Stimulated activated CD8-positive, alpha-beta memory T cell treated with anti-CD3 and anti-CD28 coated beads, Interleukin-4, amount 100 ng/mL, for 1 hour (primary cell): ENCODE data around the gene ISG15.
"Not testable (repeated sequence)": the region's sequence is repeated elsewhere in the genome, so short reads cannot be mapped to it uniquely, and the experiment has no call there.

Experiments used
- DNase-seq, 2 donors: peaks; one replicate each; pipeline ENCODE4 v3.0.0-alpha.2; 2020; ENCODE audit warnings: low read depth in 2 of 2, low spot score in 1 of 2

Gene ISG15

DNA sequence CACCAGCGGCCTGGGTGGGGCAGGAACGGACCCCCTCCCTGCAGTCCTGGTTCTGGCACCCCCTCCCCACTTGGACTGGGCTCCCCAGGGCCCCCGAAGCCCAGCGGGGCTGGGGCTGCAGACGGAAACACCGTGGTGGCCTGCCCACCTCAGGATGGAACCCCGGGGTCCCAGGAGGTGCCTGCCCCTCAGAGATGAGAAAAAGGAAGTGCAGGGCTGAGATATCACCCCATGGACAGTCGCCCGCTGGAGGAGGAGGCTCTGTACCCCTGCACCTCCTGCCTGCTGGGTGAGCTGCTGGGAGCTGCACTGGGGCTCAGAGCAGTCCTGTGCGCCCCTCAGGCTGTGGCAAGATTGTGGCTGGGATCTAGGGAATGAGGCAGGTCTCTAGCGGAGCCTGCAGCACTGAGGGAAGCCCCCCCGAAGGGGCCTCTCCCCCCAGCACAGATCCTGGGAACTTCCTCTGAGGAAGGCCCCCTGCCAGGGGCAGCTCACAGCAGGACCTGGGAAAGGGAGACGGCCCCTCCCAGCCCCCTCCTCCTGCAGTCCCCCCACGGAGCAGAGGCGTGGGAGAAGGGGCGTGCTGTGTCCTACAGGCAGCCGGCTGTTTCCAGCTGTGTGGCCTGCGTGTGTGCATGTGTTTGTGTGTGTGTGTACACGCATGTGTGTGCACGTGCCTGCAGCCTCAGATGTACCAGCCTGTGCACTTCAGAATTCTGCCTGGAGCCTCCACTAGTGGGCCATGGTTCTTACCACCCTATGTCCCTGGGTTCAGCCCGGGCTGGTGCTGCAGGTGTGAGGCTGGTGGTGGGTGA, 13.5 kb downstream of the ISG15 start:
- DNase-seq, result no peak

DNA sequence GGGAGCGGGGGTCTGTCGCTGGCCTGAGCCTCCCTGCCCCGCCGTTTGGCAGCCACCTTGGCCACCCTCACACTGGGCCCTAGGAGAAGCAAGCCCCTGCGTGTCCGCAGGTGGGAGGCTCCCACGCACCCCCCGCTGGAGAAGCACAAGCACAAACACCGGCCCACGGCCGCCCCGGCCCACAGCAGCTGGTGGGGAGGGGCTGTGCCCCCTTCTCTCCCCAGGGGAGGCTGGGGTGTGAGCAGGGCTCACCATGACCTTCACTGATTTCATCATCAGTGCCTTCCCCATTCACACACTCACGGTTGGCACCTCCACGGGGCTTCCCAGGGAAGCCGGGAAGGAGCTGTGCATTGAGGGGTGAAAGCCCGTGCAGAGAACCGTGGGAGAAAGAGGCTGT, 14.5 kb downstream of the ISG15 start:
- no peak for DNase-seq

DNA sequence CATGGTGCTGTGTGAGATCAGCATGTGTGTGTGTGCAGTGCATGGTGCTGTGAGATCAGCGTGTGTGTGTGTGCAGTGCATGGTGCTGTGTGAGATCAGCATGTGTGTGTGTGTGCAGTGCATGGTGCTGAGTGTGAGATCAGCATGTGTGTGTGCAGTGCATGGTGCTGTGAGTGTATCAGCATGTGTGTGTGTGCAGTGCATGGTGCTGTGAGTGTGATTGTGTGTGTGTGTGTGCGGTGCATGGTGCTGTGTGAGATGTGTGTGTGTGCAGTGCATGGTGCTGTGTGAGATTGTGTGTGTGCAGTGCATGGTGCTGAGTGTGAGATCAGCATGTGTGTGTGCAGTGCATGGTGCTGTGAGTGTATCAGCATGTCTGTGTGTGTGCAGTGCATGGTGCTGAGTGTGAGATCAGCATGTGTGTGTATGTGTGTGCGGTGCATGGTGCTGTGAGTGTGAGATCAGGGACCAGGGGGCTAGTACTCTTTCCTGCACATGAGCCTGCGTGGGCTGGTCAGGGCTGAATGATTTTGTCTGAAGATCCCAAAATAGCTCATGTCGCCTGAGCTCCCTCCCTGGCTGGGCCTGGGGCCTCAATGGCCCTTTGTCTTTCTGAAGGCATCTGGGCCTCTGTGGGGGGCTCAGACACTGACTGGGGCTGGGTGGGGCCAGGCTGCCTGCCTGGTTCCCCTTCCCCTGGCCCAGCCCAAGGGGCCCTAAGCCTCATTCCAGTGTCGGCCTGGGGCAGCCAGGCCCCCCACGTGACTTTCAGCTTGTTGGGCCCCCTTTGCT, 17.8 kb downstream of the ISG15 start:
- DNase-seq, result not testable (repeated sequence)

DNA sequence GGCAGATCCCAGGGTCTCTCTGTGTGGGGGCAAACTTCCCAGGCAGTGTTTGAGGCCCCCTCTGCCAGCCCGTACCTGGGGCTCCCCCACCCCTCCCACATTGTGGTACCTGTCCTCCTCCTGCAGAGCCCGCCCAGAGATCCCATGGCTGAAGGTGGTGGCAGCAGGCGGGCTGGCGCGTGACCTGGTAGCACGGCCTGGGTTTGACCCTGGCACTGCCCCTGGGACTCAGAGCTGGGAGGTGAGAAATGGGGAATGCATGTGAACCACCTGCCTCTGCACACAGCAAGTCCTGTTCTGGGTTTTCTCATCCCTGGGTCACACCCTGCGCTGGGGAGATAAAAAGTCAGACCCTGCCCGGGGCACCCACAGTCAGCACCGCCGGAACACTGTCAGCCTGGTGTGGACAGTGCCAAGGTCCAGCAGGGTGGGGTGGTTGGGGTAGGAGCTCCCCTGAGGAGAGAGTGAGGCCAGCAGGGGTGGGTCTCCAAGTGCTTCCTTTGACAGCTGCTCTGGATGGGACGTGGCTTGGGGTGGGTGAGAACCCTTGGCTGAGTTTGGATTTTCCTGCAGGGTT, 18.4 kb downstream of the ISG15 start:
- no peak for DNase-seq

DNA sequence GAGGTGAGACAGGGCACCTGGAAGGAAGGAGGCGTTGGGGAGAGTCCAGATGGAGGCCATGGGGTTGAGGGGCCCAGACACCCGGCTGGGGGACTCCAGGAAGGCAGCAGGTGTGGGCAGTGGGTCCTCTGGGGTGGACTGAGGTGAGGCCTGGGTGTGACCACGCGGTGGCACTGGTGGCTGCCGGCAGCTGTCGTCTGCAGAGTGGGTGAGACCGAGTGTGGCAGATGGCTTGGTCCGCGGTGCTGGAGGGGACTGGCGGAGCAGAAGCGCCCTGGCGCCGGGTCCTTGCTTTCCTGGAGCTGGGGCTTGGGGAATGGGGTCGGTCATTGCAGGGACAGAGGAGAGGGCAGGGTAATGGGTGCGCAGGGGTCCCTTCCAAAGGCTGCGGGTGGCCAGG, 19.1 kb downstream of the ISG15 start:
- no peak for DNase-seq

DNA sequence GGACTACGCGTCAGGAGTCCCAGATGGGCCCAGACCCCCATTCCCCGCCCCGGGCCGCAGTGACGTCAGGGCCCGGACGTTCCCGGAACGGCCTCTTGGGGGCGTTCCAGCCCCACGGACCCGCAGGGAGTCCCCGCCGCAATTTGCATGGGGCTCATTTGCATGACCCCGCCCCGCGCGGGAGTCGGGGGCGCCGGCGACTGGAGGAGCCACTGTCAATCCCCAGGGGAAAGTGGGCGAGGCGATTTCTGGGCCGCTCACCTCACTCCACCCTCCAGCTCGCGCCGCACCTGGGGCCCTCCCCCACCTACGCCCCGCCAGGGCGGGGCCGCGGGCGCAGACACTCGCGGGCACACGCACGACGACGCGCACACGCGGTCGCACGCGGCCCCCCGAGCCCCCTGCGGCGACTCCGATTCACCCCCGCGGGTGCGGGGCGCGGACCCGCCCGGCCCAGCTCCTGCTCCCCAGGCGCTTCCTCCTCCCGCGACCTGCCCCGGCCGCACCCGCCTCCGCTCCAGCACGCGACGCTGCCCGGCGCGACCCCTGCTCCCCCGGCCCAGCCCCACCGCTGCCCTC, 19.8 kb downstream of the ISG15 start:
- peak; percentile 47 to 72 for DNase-seq

DNA sequence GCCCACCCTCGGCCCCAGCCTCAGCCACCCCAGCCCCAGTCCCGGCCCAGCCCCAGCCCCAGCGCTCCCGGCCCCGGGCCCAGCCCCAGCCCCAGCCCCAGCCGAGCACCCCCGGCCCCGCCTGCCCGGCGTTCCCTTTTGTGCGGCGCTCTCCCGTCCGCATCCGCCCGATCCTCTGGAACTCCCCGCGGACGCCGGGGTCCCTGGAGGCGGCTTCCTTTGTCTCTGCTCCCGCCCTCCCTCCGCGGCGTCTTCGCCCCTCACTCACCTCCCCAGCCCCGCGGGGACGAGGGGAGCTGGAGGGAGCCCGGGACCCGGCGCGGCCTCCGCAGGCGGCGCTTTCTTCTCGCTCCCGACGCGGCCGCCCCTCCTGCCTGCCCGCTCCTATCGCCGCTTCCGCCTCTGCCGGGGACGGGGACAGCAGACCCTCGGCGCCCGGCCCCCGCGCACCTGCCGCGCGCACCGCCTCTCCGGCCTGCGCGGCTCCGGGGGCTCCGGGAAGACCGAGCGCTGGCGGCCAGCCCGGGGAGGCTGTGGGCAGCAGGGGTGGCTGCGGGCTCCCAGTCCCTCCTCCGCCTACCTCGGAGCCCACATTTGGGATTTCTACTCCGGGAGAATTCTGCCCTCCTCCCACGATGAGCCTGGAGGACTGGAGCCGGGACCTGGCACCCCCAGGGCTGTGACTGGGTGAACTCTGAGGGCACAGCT, 20.6 kb downstream of the ISG15 start:
- DNase-seq, result no peak

DNA sequence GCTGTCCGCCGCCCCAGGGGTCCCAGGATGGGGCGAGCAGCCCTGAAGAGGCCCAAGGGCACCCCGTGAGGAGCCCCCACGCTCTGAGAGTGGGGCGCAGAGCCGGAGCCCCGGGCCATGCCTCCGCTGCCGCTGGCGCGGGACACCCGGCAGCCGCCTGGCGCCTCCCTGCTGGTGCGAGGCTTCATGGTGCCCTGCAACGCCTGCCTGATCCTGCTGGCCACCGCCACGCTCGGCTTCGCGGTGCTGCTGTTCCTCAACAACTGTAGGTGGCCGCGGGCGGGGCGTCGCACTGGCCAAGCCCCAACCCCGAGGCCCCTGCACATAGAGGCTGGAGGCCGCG, 21.1 kb downstream of the ISG15 start:
- DNase-seq, result no peak

DNA sequence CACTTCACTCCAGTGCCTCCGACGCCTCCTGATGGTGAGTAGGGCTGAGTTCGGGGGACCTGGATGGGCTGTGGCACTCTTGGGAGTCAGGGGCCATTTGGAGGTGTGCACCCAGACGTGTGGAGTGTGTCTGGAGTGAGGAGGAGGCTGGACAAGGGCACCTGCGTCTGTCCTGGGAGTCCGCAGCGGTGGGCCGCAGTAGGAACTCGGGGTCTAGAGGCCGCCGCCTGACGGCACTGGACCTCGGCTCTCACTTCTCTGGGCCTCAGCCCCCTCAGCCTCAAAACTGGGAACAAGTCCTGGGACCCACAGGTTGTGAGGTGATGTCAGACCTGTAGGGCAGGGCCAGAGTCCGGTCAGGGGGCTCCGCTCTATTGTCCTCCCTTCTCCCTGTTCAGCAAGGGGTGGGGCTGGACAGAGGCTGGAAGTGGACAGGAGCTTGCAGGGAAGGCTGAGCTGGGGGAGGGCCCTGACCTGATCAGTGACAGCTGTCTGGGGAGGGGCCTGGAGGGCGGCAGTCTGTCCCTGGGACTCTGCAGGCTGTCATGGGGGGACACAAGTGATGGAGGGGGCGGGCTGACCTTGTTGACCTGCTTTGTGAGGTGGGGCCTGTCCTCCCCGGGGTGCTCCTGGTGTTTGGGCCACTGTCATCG, 22.1 kb downstream of the ISG15 start:
- DNase-seq, result no peak

DNA sequence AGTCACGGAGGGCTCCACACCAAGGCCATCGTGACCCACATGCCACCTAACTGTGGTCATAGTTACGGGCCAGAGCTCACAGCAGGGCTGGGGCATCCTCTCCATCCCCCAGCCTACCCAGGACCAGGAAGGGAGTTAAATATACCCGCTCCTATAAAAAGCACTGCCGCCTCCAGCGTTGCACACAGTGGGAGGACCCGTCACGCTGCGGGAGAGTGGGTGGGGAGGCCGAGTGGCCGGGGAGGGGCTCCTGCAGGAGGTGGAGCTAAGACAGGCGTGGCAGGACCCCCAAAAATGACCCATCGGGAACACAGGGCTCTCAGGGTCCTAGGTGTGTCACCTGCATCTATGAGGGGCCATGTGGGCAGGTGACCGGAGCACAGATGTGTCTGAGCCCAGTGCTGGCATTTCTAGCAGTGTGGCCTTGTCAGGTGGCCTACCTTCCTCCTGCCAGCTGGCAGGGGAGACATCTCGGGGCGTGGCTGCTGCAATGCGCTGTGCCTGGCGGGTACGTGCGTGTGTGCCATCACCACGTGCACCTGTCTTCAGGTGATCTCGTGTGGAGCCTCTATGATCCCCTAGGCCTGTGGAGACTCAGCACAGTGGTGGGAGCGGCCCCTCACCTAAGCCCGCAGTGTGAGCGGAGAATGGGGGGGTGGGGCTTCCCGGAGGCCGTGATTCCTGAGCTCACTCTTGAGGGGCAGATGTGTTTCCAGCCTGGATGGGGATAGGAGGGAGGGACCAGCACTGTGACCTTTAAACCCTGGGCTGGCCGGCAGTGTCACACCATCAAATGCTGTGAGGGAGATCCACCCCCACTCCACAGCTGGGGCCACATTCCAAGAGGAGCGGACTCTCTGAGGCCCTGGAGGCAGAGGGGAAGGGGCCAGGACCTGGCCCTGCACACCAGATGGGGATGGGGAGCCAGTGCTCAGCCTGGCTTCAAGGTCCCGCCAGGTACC, 24.4 kb downstream of the ISG15 start:
- no peak for DNase-seq

DNA sequence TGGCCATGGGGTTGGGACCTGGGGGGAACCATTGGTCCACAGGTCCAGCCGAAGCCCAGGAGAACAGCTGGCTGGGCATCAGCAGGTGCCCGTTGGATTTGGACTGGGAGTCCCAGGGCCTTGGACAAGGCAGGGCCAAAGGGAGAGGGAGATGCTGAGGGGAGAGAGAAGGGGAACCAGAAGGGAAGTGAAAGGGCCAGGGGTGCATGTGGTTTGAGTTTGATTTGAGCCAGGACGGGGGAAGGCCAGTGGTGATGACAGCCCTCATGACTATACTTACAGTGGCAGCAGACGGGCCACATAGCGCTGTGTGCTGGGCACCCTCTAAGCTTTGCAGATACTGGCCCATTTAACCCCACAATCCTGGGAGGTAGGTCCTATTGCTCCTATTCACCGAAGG, 25.4 kb downstream of the ISG15 start:
- no peak for DNase-seq

DNA sequence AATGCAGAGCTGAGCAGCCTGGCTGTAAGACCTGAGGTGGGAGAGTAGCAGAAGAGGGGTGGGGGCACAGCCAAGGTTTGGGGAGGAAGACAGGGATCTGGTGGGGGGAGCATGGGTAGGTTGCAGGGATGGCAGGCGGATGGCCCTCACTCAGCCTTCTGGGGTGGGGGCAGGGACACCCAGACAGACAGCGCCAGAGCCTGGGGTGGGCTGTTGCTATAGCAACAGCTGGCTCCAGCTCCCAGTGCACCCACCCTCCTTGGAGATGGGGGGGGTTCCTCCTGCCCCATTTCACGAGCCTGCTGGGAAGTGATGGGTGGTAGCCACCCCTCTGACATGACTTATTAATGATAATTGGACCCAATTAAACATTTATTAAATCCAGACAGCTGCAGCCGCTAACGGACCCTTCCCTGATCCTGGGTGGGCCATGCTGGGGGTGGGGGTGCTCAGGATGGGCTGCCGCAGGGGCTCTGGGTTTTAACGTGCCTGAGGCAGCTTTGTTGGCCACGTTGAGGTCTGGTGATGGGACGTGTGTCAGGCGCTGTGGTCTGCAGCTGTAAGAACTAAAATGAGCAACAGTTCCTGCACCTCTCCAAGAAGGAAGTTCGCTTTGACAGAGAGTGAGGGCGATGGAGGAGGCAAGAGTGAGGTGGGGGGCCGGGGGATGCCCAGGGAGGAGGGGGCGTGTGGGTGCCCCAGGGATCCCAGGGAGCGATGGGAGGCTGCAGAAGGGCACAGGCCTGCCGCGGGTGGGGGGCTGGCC, 26.0 kb downstream of the ISG15 start:
- no peak for DNase-seq

DNA sequence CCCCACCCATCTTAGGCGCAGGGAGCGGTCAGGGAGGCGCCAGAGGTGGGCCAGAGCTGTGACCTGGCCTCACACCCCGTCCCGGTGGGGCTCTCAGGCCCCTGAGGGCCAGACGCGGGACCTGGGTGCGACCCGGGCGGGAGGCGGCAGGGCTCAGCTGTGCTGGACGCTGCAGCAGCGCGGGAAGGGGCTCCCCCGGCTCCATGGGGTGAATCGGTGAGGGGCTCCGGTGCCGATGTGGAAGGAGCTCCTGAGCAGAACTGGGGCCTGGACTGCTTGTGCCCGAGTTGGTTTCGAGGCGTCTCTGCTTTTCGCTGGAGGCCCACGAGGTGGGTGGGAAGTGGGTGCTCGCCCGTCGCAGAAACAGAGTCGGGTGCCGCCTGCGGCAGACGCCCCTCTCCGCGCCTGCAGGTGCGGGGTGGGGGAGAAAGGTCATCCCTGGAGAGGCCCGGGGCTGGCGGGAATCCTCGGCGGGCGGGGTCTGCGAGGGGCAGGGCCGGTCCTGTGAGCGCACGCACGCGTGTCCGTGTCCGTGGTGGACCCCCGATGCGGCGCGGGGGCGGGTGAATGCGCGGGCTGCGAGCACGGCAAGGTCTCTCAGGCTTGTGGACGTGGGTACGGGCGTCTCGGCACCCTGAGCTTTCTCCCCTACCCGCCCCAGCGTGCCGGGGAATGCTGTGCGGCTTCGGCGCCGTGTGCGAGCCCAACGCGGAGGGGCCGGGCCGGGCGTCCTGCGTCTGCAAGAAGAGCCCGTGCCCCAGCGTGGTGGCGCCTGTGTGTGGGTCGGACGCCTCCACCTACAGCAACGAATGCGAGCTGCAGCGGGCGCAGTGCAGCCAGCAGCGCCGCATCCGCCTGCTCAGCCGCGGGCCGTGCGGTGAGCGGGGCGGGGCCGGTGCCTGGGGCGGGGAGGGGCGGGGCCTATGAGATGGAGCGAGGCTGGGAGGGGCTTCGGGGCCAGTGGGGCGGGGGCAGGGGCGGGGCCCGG, 27.0 kb downstream of the ISG15 start:
- peak; percentile 55 to 61 for DNase-seq

DNA sequence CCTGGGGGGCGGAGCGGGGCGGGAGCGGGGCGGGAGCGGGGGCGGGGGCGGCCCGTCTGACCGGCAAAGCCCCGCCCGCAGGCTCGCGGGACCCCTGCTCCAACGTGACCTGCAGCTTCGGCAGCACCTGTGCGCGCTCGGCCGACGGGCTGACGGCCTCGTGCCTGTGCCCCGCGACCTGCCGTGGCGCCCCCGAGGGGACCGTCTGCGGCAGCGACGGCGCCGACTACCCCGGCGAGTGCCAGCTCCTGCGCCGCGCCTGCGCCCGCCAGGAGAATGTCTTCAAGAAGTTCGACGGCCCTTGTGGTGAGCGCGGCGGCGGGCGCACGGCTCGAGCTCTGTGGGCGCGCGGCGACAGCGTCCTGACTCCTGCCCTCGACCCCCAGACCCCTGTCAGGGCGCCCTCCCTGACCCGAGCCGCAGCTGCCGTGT, 27.8 kb downstream of the ISG15 start:
- DNase-seq, result no peak

DNA sequence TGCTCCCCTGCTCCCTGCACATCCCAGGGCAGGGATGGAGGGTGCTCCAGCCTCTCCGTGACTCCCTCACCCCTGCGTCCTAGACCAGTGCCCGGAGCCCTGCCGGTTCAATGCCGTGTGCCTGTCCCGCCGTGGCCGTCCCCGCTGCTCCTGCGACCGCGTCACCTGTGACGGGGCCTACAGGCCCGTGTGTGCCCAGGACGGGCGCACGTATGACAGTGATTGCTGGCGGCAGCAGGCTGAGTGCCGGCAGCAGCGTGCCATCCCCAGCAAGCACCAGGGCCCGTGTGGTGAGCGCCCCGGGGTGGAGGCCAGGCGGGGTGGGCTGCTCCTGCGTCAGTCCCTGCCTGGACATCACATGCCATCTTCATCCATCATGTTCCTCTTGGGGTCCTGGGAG, 28.6 kb downstream of the ISG15 start:
- DNase-seq, result no peak

DNA sequence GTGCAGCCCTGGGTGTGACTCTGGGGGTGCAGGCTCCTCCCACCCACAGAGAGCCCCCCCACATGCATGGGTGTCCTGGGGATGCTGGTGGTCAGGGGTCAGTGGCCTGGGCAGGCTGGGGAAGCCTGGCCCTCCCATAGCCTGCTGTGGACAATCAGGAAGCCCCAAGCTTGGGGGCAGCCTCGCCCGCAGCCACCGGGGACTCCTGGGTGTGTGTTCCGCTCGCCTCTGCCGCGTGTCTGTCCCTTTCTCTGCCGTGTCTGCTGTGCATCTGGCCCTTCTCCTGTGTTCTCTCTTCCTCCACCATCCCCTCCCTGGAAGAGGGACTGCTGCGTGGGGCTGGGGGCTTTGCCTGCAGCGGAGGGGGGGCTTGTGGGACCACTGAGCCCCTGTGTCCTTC, 29.5 kb downstream of the ISG15 start:
- no peak for DNase-seq

DNA sequence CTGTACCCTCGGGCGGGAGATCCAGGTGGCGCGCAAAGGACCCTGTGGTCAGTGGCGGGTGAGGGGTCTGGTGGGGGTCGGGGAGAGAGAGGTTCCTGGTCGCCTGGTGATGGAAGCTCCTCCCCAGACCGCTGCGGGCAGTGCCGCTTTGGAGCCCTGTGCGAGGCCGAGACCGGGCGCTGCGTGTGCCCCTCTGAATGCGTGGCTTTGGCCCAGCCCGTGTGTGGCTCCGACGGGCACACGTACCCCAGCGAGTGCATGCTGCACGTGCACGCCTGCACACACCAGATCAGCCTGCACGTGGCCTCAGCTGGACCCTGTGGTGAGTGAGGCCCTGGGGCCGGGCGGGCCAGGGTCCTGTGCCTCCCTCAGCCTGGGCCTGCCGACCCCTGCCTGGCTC, 30.1 kb downstream of the ISG15 start:
- DNase-seq, result no peak

DNA sequence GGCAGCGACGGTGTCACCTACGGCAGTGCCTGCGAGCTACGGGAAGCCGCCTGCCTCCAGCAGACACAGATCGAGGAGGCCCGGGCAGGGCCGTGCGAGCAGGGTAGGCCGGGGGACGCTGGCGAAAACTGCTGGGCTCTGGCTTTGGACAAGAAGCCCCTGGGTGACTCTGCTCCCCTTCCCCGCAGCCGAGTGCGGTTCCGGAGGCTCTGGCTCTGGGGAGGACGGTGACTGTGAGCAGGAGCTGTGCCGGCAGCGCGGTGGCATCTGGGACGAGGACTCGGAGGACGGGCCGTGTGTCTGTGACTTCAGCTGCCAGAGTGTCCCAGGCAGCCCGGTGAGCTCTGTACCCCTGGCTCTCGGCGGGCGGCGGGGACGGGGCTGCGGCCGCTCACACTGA, 30.6 kb downstream of the ISG15 start:
- DNase-seq, result no peak
